ENCODE measurements around the gene PRR23E.

Gene PRR23E

GRCh38 chr3:127174284-127174683, 18.6 kb upstream of the PRR23E start:
- H3K9me3 ChIP-seq (ENCODE audit: severe bottlenecking) = peaks cover 3% of the 10 kb centered on the region
- no peak for TF ChIP-seq CTCF (IDR thresholded peaks at IDR 0.05; ENCODE audit: low read depth, low read length)

GRCh38 chr3:127174715-127175140, 18.2 kb upstream of the PRR23E start:
- no peak overlapping the region for H3K27ac ChIP-seq
- DNase-seq = peak; percentile 49
- H3K36me3 ChIP-seq = no peaks in the 10 kb centered on the region; the same call in 1 of the 2 replicates
- no peaks in the 10 kb centered on the region for H3K27me3 ChIP-seq (ENCODE audit: insufficient read depth, low read depth, severe bottlenecking)
- TF ChIP-seq CTCF (IDR thresholded peaks at IDR 0.05; ENCODE audit: low read depth, low read length) = no peak
- peaks cover 4% of the 10 kb centered on the region for H3K9me3 ChIP-seq (ENCODE audit: severe bottlenecking)
- no peak overlapping the region for H3K4me3 ChIP-seq (ENCODE audit: low read depth, low read length)

More at GRCh38 chr3:127174284-127174683, 18.6 kb upstream of the PRR23E start:
- DNase-seq = no peak
- Histone ChIP-seq H3K4me3 (ENCODE audit: low read depth, low read length) (no peak overlapping the region), H3K36me3 (no peaks in the 10 kb centered on the region; the same call in 1 of the 2 replicates), H3K27ac (no peak overlapping the region), H3K27me3 (ENCODE audit: insufficient read depth, low read depth, severe bottlenecking) (no peaks in the 10 kb centered on the region)

GRCh38 chr3:127175272-127175671, 17.7 kb upstream of the PRR23E start:
- no peak for DNase-seq
- H3K36me3 ChIP-seq = no peaks in the 10 kb centered on the region; the same call in 1 of the 2 replicates
- H3K27ac ChIP-seq = no peak overlapping the region
- no peak overlapping the region for H3K4me3 ChIP-seq (ENCODE audit: low read depth, low read length)
- peaks cover 4% of the 10 kb centered on the region for H3K9me3 ChIP-seq (ENCODE audit: severe bottlenecking)
- no peaks in the 10 kb centered on the region for H3K27me3 ChIP-seq (ENCODE audit: insufficient read depth, low read depth, severe bottlenecking)
- no peak for TF ChIP-seq CTCF (IDR thresholded peaks at IDR 0.05; ENCODE audit: low read depth, low read length)

GRCh38 chr3:127177226-127177625, 15.7 kb upstream of the PRR23E start:
- TF ChIP-seq CTCF (IDR thresholded peaks at IDR 0.05; ENCODE audit: low read depth, low read length) = peak; percentile 63
- DNase-seq = peak; percentile 59
- no peaks in the 10 kb centered on the region for H3K27me3 ChIP-seq (ENCODE audit: insufficient read depth, low read depth, severe bottlenecking)
- H3K4me3 ChIP-seq (ENCODE audit: low read depth, low read length) = no peak overlapping the region
- H3K27ac ChIP-seq = no peak overlapping the region
- H3K36me3 ChIP-seq = no peaks in the 10 kb centered on the region; the same call in 1 of the 2 replicates
- H3K9me3 ChIP-seq (ENCODE audit: severe bottlenecking) = peaks cover 4% of the 10 kb centered on the region

GRCh38 chr3:127180859-127181258, 12.1 kb upstream of the PRR23E start:
- no peak for TF ChIP-seq CTCF (IDR thresholded peaks at IDR 0.05; ENCODE audit: low read depth, low read length)
- Histone ChIP-seq H3K9me3 (ENCODE audit: severe bottlenecking) (peaks cover 4% of the 10 kb centered on the region), H3K27me3 (ENCODE audit: insufficient read depth, low read depth, severe bottlenecking) (no peaks in the 10 kb centered on the region), H3K27ac (no peak overlapping the region), H3K4me3 (ENCODE audit: low read depth, low read length) (no peak overlapping the region), H3K36me3 (no peaks in the 10 kb centered on the region)
- no peak for DNase-seq

GRCh38 chr3:127182431-127182830, 10.5 kb upstream of the PRR23E start:
- Histone ChIP-seq H3K4me3 (ENCODE audit: low read depth, low read length) (peak overlapping the region; percentile 12), H3K27me3 (ENCODE audit: insufficient read depth, low read depth, severe bottlenecking) (no peaks in the 10 kb centered on the region), H3K36me3 (no peaks in the 10 kb centered on the region), H3K9me3 (ENCODE audit: severe bottlenecking) (peaks cover 4% of the 10 kb centered on the region), H3K27ac (peak overlapping the region; percentile 81)
- no peak for TF ChIP-seq CTCF (IDR thresholded peaks at IDR 0.05; ENCODE audit: low read depth, low read length)
- no peak for DNase-seq
